ENCODE measurements around the gene OR8G1. TPM values are rescaled to one million over a fixed set of nuclear protein-coding genes. Genes with fewer than 3 reads are reported as not detected.

The OR8G1 gene
- total RNA-seq, 1 experiment from 2014 or later, result not detected

DNA sequence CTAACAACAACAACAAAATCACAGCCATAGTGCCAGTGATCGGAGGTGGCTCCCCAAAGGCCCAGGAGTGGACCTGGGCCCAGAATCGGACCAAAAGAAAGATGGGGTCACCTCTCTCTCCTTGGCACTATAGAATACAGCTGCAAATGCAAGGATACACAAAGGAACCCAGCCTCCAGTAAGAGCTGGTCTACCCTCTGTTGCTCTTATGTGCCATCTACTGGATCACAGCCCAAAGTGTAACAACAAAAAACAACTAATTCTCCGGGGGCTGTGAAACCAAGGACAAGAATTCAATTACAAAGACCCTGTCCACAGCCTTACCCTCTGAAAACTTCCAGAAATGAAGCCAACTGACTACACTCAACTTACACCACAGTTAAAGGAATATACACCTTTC lies 36.9 kb downstream of the OR8G1 start:
- Histone ChIP-seq H2BK15ac (ENCODE audit: low read depth, low read length) (no peak overlapping the region), H3K79me1 (ENCODE audit: insufficient read depth, low read depth, low read length, poor library complexity, severe bottlenecking) (no peaks in the 10 kb centered on the region), H3K9ac (ENCODE audit: extremely low read depth, insufficient read length, low read length) (no peak overlapping the region), H2AFZ (ENCODE audit: low read length) (no peak overlapping the region), H4K8ac (replicated peaks; ENCODE audit: insufficient read length, low read depth, low read length) (no peak overlapping the region), H3K23ac (ENCODE audit: insufficient read length, low read depth, low read length) (no peak overlapping the region), H3K27ac (ENCODE audit: insufficient read length, low read depth, low read length) (no peak overlapping the region), H2BK120ac (ENCODE audit: low read depth, low read length, poor library complexity, severe bottlenecking) (no peak overlapping the region), H3K9me3 (ENCODE audit: control insufficient read depth, low read depth, low read length) (no peaks in the 10 kb centered on the region), H3K4ac (ENCODE audit: low read depth, low read length) (no peak overlapping the region), H2AK5ac (ENCODE audit: insufficient read length, low read length) (no peak overlapping the region), H3K27me3 (ENCODE audit: insufficient read depth, low read length) (no peaks in the 10 kb centered on the region), H2BK5ac (ENCODE audit: insufficient read length, low read length) (no peak overlapping the region), H4K20me1 (ENCODE audit: control insufficient read depth, insufficient read depth, insufficient read length) (no peaks in the 10 kb centered on the region), H3K56ac (ENCODE audit: insufficient read length, low read depth, low read length) (no peak overlapping the region), H3K18ac (ENCODE audit: insufficient read length, low read depth, low read length) (no peak overlapping the region), H4K91ac (ENCODE audit: insufficient read length, low read depth, low read length) (no peak overlapping the region), H3K23me2 (ENCODE audit: insufficient read length, low read depth, low read length, poor library complexity, severe bottlenecking) (no peaks in the 10 kb centered on the region), H3K4me1 (ENCODE audit: insufficient read depth, low read length) (peaks cover 3% of the 10 kb centered on the region; the same call in 1 of the 2 replicates), H4K5ac (ENCODE audit: insufficient read length, low read depth, low read length) (no peak overlapping the region), H3K14ac (ENCODE audit: insufficient read depth, low read length) (no peak overlapping the region), H2BK12ac (ENCODE audit: insufficient read length, low read depth, low read length) (no peak overlapping the region), H3T11ph (ENCODE audit: low read length) (no peak overlapping the region), H3K79me2 (ENCODE audit: insufficient read depth, low read length) (no peaks in the 10 kb centered on the region), H3K4me2 (ENCODE audit: insufficient read depth, insufficient read length, low read length) (no peak overlapping the region), H2BK20ac (ENCODE audit: low read depth, low read length, poor library complexity, severe bottlenecking) (no peak overlapping the region)
- Mint-ChIP-seq H3K9me3 (peaks cover 16 to 17% of the 10 kb centered on the region in 2 experiments; a peak in 3 of 5 replicates), H3K4me1 (peaks cover 14 to 15% of the 10 kb centered on the region in 2 experiments), H3K36me3 (ENCODE audit: insufficient read depth in 1 of 3, low read depth in 3 of 3) (peaks cover 0 to 12% (median under 1%) of the 10 kb centered on the region in 3 experiments; a peak in 5 of 7 replicates), H3K27me3 (ENCODE audit: low read depth) (no peaks in the 10 kb centered on the region; the same call in 1 of the 2 replicates), H3K27ac (no peak overlapping the region), H3K4me3 (no peak overlapping the region)
- peak; percentile 35 for DNase-seq
- no CpG with 5 or more reads among the region's 3 CpGs for WGBS (ENCODE audit: extremely low coverage, insufficient read length, low lambda C conversion rate)
- TF ChIP-seq, protein P1, sequence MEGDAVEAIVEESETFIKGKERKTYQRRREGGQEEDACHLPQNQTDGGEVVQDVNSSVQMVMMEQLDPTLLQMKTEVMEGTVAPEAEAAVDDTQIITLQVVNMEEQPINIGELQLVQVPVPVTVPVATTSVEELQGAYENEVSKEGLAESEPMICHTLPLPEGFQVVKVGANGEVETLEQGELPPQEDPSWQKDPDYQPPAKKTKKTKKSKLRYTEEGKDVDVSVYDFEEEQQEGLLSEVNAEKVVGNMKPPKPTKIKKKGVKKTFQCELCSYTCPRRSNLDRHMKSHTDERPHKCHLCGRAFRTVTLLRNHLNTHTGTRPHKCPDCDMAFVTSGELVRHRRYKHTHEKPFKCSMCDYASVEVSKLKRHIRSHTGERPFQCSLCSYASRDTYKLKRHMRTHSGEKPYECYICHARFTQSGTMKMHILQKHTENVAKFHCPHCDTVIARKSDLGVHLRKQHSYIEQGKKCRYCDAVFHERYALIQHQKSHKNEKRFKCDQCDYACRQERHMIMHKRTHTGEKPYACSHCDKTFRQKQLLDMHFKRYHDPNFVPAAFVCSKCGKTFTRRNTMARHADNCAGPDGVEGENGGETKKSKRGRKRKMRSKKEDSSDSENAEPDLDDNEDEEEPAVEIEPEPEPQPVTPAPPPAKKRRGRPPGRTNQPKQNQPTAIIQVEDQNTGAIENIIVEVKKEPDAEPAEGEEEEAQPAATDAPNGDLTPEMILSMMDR (conservative IDR thresholded peaks at IDR 0.05), result peak; percentile 62
